ENCODE measurements around the gene UNKL. TPM values are rescaled to one million over a fixed set of nuclear protein-coding genes. Genes with fewer than 3 reads are reported as not detected.

Gene UNKL
- total RNA-seq, 1 experiment from 2014 or later, result 32.0 TPM

DNA sequence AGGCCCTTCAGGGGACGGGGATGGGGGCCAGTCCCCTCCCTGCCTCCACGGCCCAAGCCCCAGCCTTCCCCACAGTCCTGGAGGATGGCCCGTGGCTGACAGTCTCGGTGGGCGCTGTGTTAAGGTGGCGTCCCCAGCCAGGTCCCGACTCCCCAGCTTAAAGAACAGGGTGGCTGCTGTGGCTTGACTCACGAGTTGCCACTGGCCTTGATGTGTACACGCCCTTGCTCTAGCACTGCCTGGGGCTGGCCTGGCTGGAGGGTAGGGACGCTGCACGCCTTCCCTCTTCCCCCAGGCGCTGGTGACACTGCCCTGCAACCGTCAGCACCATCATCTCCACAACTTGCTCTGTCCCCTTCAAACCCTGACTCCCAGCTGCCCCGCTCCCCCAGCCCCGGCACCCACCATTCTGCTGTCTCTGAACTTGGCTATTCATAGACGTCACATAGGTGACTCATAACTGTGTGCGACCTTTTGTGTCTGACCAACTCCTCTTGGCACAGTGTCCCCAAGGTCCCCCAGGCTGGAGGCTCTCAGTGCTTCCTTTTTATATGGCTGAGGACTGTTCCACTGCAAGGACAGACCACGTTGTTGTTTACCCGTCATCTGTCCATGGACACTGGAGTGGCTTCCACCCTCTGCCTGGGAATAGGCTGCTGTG lies 56.5 kb downstream of the UNKL start:
- Histone ChIP-seq H4K8ac (replicated peaks; ENCODE audit: insufficient read length, low read depth, low read length) (no peak overlapping the region), H3K79me1 (ENCODE audit: insufficient read depth, low read depth, low read length, poor library complexity, severe bottlenecking) (no peaks in the 10 kb centered on the region), H2BK5ac (ENCODE audit: insufficient read length, low read length) (no peak overlapping the region), H3K27me3 (ENCODE audit: insufficient read depth, low read length) (no peaks in the 10 kb centered on the region), H3K23ac (ENCODE audit: insufficient read length, low read depth, low read length) (no peak overlapping the region), H2BK120ac (ENCODE audit: low read depth, low read length, poor library complexity, severe bottlenecking) (no peak overlapping the region), H3K27ac (ENCODE audit: insufficient read length, low read depth, low read length) (no peak overlapping the region), H3K23me2 (ENCODE audit: insufficient read length, low read depth, low read length, poor library complexity, severe bottlenecking) (no peaks in the 10 kb centered on the region), H3K14ac (ENCODE audit: insufficient read depth, low read length) (no peak overlapping the region), H4K91ac (ENCODE audit: insufficient read length, low read depth, low read length) (no peak overlapping the region), H4K20me1 (ENCODE audit: control insufficient read depth, insufficient read depth, insufficient read length) (no peaks in the 10 kb centered on the region), H3K56ac (ENCODE audit: insufficient read length, low read depth, low read length) (no peak overlapping the region), H4K5ac (ENCODE audit: insufficient read length, low read depth, low read length) (no peak overlapping the region), H2BK12ac (ENCODE audit: insufficient read length, low read depth, low read length) (no peak overlapping the region), H3K4ac (ENCODE audit: low read depth, low read length) (no peak overlapping the region), H2AK5ac (ENCODE audit: insufficient read length, low read length) (no peak overlapping the region), H3K18ac (ENCODE audit: insufficient read length, low read depth, low read length) (no peak overlapping the region), H3K4me2 (ENCODE audit: insufficient read depth, insufficient read length, low read length) (no peak overlapping the region), H3K4me1 (ENCODE audit: insufficient read depth, low read length) (no peaks in the 10 kb centered on the region), H3T11ph (ENCODE audit: low read length) (no peak overlapping the region), H3K79me2 (ENCODE audit: insufficient read depth, low read length) (peaks cover 2% of the 10 kb centered on the region; the same call in 1 of the 2 replicates), H2BK15ac (ENCODE audit: low read depth, low read length) (no peak overlapping the region), H3K9ac (ENCODE audit: extremely low read depth, insufficient read length, low read length) (no peak overlapping the region), H2AFZ (ENCODE audit: low read length) (no peak overlapping the region), H2BK20ac (ENCODE audit: low read depth, low read length, poor library complexity, severe bottlenecking) (no peak overlapping the region), H3K9me3 (ENCODE audit: control insufficient read depth, low read depth, low read length) (no peaks in the 10 kb centered on the region)
- Mint-ChIP-seq H3K27me3 (ENCODE audit: low read depth) (no peaks in the 10 kb centered on the region), H3K4me1 (peaks cover 0 to 2% of the 10 kb centered on the region in 2 experiments; a peak in 1 of 4 replicates), H3K36me3 (ENCODE audit: insufficient read depth in 1 of 3, low read depth in 3 of 3) (peaks cover 6 to 16% (median 11%) of the 10 kb centered on the region in 3 experiments; a peak in 6 of 7 replicates), H3K9me3 (no peaks in the 10 kb centered on the region), H3K4me3 (0 out of 5 replicates have a peak overlapping the region, but pooled peaks of 1 of the 2 experiments have one; percentile 36), H3K27ac (no peak overlapping the region)
- no peak for DNase-seq
- TF ChIP-seq, protein P1, sequence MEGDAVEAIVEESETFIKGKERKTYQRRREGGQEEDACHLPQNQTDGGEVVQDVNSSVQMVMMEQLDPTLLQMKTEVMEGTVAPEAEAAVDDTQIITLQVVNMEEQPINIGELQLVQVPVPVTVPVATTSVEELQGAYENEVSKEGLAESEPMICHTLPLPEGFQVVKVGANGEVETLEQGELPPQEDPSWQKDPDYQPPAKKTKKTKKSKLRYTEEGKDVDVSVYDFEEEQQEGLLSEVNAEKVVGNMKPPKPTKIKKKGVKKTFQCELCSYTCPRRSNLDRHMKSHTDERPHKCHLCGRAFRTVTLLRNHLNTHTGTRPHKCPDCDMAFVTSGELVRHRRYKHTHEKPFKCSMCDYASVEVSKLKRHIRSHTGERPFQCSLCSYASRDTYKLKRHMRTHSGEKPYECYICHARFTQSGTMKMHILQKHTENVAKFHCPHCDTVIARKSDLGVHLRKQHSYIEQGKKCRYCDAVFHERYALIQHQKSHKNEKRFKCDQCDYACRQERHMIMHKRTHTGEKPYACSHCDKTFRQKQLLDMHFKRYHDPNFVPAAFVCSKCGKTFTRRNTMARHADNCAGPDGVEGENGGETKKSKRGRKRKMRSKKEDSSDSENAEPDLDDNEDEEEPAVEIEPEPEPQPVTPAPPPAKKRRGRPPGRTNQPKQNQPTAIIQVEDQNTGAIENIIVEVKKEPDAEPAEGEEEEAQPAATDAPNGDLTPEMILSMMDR (conservative IDR thresholded peaks at IDR 0.05), result no peak
- no CpG with 5 or more reads among the region's 19 CpGs for WGBS (ENCODE audit: extremely low coverage, insufficient read length, low lambda C conversion rate)
